Thyroid gland (tissue), 4 donors: ENCODE results near the gene TLCD4. TPM values are rescaled to one million over a fixed set of nuclear protein-coding genes. Genes with fewer than 3 reads are reported as not detected.

Source experiments
- DNase-seq, 2 donors: peaks; one replicate each; pipeline ENCODE4 v3.0.0-alpha.2; 2019
- H3K27ac ChIP-seq, 3 donors: fragments of 200-600 bp; sonication (generic); 1 replicate in 2 of 3; 2 replicates in 1 of 3; pipeline ENCODE4 v1.5.1; 2016 to 2019; ENCODE audit warnings: mild to moderate bottlenecking in 1 of 3, moderate library complexity in 1 of 3
- H3K27me3 ChIP-seq: fragments of 200-600 bp; sonication (generic); one replicate; pipeline ENCODE4 v1.5.1; 2019
- H3K36me3 ChIP-seq, 2 donors: fragments of 200-600 bp; sonication (generic); one replicate each; pipeline ENCODE4 v1.5.1; 2016 to 2019
- H3K4me1 ChIP-seq, 2 donors: fragments of 200-600 bp; sonication (generic); one replicate each; pipeline ENCODE4 v1.5.1; 2017 to 2019
- H3K4me3 ChIP-seq, 3 donors: fragments of 200-600 bp; sonication (generic); replicated peaks in 1 of 3; 1 replicate in 2 of 3; 2 replicates in 1 of 3; pipeline ENCODE4 v1.5.1; 2016; ENCODE audit warnings: mild to moderate bottlenecking in 1 of 3
- H3K9me3 ChIP-seq: fragments of 200-600 bp; sonication (generic); one replicate; pipeline ENCODE4 v1.5.1; 2017
- POLR2A ChIP-seq, 2 donors: fragments of 450-650 bp; IDR thresholded peaks; one replicate each; pipeline ENCODE4 v1.6.1; 2017; ENCODE audit warnings: antibody characterized with exemption in 2 of 2, mild to moderate bottlenecking in 2 of 2, moderate library complexity in 1 of 2
- WGBS, 2 donors: methylation state at CpG; one replicate each; pipeline ENCODE4 v1.1.5; 2017; 5-methylcytosine and 5-hydroxymethylcytosine counted together
- intact Hi-C: fragments of 100-400 bp; cut with DNase I; formaldehyde crosslinking; loops from one replicate; pipeline ENCODE4 v1.15.1; 2023
- total RNA-seq, 4 donors: library from RNA; depleted of rRNA; stranded (reverse); fragments of >200 nt; gene quantifications; one replicate each; pipeline ENCODE4 v1.2.3, GENCODE V29; 2016
- TF ChIP-seq, protein P1 (sequence below), 6 experiments: fragments of 200-600 bp in 3 of 6; fragments of 450-650 bp in 3 of 6; sonication (generic) in 3 of 6; IDR thresholded peaks; one replicate each; pipeline ENCODE4 v1.5.1; 2016 to 2019; ENCODE audit warnings: antibody characterized with exemption in 6 of 6, mild to moderate bottlenecking in 2 of 6, inconsistent platforms in 1 of 6, moderate library complexity in 1 of 6

Gene TLCD4
- total RNA-seq, 4 donors from 2014 or later = 12.6 to 30.6 (median 24.0) TPM

DNA sequence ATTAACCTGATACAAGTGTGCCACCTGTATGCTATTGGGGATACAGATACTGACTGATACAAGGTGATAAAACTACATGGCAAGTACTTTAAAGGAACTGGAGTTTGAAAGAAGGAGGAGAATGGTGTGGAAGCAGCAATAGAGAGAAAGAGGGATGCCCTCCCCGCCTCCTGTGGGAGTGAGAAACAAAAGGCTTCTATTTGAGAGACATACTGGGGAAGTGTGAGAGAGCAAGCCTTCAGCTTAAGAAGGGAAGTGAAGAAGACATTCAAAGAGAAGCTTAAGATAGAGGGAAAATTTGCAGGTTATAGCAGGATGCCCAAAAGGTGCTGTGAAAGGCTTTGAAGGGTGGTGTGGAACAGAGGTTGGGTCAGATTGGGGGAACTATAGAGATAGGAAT lies 36.7 kb upstream of the TLCD4 start:
- no peak overlapping the region for H3K27ac ChIP-seq
- H3K9me3 ChIP-seq = no peaks in the 10 kb centered on the region
- no peak overlapping the region for H3K4me3 ChIP-seq
- no peaks in the 10 kb centered on the region for H3K4me1 ChIP-seq
- H3K36me3 ChIP-seq = no peaks in the 10 kb centered on the region
- intact Hi-C loops = loop anchor here (10.0 kb wide), 1 partner anchor 154 kb away; the partner anchor contains the start of gene RWDD3
- no peaks in the 10 kb centered on the region for H3K27me3 ChIP-seq
- DNase-seq = no peak
- no peak for TF ChIP-seq POLR2A (IDR thresholded peaks at IDR 0.05)
- TF ChIP-seq, protein P1, sequence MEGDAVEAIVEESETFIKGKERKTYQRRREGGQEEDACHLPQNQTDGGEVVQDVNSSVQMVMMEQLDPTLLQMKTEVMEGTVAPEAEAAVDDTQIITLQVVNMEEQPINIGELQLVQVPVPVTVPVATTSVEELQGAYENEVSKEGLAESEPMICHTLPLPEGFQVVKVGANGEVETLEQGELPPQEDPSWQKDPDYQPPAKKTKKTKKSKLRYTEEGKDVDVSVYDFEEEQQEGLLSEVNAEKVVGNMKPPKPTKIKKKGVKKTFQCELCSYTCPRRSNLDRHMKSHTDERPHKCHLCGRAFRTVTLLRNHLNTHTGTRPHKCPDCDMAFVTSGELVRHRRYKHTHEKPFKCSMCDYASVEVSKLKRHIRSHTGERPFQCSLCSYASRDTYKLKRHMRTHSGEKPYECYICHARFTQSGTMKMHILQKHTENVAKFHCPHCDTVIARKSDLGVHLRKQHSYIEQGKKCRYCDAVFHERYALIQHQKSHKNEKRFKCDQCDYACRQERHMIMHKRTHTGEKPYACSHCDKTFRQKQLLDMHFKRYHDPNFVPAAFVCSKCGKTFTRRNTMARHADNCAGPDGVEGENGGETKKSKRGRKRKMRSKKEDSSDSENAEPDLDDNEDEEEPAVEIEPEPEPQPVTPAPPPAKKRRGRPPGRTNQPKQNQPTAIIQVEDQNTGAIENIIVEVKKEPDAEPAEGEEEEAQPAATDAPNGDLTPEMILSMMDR (IDR thresholded peaks at IDR 0.05) = no peak
- 86 to 91% methylated on average over 1 of the region's 1 CpG for WGBS, 2 donors

DNA sequence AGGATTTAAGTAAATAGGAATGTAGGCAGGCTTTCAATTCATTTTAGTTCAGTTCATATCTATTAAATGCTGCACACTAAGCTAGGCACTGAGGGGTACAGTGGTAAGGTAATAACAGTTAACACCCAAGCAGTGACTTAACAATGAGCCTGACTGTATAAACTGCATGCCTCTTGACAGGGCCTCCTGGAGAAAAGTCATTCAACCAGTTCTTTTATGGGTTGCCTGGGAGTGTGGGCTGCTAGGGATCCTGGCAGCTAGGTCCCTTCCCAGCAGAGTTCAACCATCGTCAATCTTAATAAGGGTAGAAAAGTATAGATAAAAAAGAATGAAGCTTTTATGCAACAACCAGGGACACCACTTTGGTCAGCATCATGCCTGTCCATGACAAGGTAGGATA lies 36.3 kb upstream of the TLCD4 start:
- Histone ChIP-seq H3K9me3 (no peaks in the 10 kb centered on the region), H3K27ac (no peak overlapping the region), H3K27me3 (no peaks in the 10 kb centered on the region), H3K4me1 (no peaks in the 10 kb centered on the region), H3K36me3 (no peaks in the 10 kb centered on the region), H3K4me3 (no peak overlapping the region)
- intact Hi-C loops = loop anchor here (10.0 kb wide), 1 partner anchor 154 kb away; the partner anchor contains the start of gene RWDD3
- TF ChIP-seq, protein P1 (IDR thresholded peaks at IDR 0.05) = no peak
- TF ChIP-seq POLR2A (IDR thresholded peaks at IDR 0.05) = no peak
- 52 to 55% methylated on average over 1 of the region's 1 CpG for WGBS, 2 donors
- no peak for DNase-seq

DNA sequence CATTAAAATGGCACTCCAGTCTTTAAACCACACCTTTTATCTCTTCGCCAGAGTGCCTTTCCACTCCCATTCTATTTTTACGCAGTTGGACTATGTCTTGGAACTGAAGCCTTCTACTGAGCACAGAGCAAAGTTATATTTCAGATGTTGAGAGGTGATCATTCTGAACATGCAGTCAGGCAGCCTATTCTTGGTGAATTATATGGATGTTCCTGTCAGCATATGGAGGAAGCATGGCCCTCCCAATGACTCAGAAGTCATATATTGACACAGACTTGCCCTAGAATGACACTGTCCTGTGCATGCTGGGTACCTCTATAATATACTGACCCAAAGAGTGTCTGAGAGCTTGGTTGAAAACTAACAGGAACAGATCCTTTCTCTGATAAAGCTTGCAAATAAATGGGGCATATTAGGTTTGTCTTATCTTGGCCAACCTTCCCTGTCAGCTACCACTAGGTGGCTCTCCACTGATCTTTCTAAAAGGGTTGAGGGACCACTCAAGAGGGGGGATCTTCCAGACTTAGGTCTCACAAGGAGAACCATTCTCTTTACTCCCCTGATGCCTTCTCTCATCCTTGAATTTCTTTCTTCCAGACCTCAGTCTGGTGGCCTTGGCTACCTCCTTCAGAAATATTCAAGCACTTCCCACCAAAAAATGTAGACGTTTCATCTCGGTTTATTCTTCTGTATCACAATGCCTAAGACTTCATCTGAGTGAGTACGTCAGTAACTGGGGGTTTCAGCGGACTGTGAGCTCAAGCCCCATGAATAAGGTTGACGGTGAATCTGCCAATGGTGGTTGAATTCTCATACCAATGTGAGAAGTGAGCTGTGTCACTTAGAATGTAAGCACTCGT lies 32.6 kb upstream of the TLCD4 start:
- DNase-seq = peak; percentile 26 to 30
- TF ChIP-seq, protein P1 (IDR thresholded peaks at IDR 0.05) = peak; percentile 17 to 70 (median 63)
- TF ChIP-seq POLR2A (IDR thresholded peaks at IDR 0.05) = no peak
- intact Hi-C loops = loop anchor here (10.0 kb wide), 1 partner anchor 150 kb away; the partner anchor contains the start of gene RWDD3
- Histone ChIP-seq H3K9me3 (no peaks in the 10 kb centered on the region), H3K27me3 (no peaks in the 10 kb centered on the region), H3K27ac (no peak overlapping the region), H3K4me3 (no peak overlapping the region), H3K4me1 (no peaks in the 10 kb centered on the region), H3K36me3 (no peaks in the 10 kb centered on the region)
- 70 to 73% methylated on average over 8 of the region's 8 CpGs for WGBS, 2 donors

DNA sequence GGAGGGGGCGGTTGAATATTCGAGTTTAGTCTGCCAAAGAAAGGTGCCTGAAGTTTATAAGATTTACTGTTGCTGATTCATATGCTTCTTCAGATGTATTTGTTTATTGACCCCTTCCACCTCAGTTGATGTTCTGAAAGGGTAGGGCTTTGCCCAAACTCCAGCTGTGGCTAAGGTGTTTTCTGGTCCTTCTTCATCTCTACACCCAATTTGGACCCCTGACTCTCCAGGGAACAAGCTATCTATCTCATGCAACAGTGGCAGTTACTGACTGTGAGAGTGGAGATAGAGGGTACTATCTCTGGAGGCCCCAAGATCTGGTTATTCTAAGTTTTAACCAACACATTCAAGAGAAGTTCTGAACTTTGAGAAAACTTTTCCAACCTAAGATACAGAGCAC lies 31.8 kb upstream of the TLCD4 start:
- intact Hi-C loops = loop anchor here (10.0 kb wide), 1 partner anchor 149 kb away; the partner anchor contains the start of gene RWDD3
- WGBS, 2 donors = 54 to 67% methylated on average over 2 of the region's 2 CpGs

More for the DNA sequence above, 31.8 kb upstream of the TLCD4 start:
- Histone ChIP-seq H3K27me3 (no peaks in the 10 kb centered on the region), H3K4me1 (no peaks in the 10 kb centered on the region), H3K27ac (no peak overlapping the region), H3K4me3 (no peak overlapping the region), H3K36me3 (no peaks in the 10 kb centered on the region), H3K9me3 (no peaks in the 10 kb centered on the region)
- TF ChIP-seq POLR2A (IDR thresholded peaks at IDR 0.05) = no peak
- TF ChIP-seq, protein P1 (IDR thresholded peaks at IDR 0.05) = no peak
- no peak for DNase-seq
